ENCODE data around the gene RMI1. TPM values are rescaled to one million over a fixed set of nuclear protein-coding genes. Genes with fewer than 3 reads are reported as not detected.
"Not testable (repeated sequence)": the region's sequence is repeated elsewhere in the genome, so short reads cannot be mapped to it uniquely, and the experiment has no call there.

The RMI1 gene
- total RNA-seq, 1 donor from 2014 or later = 11.6 TPM

DNA sequence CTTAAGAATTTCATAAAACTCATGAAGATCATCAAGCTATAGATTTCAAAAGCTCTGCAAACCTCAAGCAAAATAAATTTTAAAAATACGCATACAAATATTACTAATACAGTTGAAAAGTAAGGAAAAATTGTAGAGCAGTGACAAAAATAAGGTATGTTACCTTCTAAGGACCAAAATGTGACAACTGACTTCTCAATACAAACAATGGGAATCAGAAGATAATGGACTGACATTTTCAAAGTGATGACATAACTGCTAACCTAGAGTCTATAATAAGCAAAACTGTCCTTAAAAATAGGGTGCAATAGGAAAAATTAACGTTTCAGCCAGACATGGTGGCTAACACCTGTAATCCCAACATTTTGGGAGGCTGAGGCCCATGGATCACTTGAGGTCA, 27.1 kb downstream of the RMI1 start:
- DNase-seq (ENCODE audit: low read depth) = no peak

DNA sequence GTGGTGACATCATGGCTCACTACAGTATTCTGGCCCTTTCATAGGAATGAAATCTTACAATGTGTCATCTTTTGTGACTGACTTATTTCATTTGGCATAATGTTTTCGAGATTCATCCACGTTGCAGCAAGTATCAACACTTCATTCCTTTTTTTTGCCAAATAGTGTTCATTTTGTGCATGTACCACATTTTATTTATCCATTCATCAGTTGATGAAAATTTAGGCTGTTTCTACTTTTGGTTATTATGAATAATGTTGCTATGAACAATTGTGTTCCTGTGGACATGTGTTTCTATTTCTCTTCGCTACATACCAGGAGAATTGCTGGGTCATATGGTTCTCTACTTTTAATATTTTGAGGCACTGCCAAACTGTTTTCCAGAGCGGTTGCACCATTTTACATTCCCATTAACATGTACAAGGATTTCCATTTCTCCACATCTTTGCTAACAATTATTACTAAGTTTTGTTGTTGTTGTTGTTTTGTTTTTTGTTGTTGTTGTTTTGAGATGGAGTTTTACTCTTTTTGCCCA, 43.5 kb downstream of the RMI1 start:
- no peak for DNase-seq (ENCODE audit: low read depth)

DNA sequence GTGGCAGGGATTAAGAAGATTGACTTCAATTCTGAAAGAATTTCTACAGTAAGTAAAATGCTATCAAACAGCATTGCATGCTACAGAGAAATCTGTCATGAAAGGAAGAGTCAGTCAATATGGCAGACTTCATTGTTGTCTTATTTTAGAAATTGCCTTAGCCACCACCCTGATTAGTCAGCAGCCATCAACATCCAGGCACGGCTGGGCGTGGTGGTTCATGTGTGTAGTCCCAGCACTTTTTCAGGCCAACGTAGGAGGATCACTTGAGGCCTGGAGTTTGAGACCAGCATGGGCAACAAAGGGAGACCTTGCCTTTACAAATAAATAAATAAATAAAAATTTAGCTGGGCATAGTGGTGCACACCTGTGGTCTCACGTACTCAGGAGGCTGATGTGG, 46.6 kb downstream of the RMI1 start:
- no peak for DNase-seq (ENCODE audit: low read depth)

DNA sequence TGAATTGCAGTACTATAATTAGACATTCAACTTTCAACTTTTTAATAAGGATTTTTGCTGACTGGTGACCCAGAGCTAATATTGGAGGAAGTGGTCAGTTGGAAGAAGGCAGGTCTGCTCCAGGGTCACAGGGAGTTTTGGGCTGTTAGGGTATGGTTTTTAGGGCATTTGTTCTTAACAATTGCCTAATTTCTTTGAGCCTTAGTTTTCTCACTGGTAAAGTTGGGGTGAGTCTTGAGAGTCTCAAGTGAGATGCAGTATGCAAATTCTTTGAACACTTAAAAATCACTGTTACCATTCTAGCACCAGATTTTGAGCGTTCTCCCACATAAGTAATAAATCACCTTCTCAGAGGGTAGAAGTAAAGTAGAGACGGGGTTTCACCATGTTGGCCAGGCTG, 50.9 kb downstream of the RMI1 start:
- no peak for DNase-seq (ENCODE audit: low read depth)

DNA sequence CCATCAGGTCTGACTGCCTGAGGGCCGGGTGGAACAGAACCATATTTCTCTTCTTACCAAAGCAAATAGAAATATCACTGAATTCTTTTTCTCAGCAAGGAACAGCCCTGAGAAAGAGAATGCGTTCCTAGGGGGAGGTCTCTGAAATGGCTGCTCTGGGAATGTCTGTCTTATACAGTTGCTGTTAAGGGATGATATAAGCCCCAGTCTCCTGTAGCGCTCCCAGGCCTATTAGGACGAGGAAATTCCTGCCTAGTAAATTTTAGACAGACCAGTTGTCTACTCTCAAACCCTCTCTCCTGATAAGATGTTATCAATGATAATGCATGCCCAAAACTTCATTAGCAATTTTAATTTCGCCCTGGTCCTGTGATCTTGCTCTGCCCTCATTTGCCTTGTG, 61.3 kb downstream of the RMI1 start:
- not testable (repeated sequence) for DNase-seq (ENCODE audit: low read depth)

DNA sequence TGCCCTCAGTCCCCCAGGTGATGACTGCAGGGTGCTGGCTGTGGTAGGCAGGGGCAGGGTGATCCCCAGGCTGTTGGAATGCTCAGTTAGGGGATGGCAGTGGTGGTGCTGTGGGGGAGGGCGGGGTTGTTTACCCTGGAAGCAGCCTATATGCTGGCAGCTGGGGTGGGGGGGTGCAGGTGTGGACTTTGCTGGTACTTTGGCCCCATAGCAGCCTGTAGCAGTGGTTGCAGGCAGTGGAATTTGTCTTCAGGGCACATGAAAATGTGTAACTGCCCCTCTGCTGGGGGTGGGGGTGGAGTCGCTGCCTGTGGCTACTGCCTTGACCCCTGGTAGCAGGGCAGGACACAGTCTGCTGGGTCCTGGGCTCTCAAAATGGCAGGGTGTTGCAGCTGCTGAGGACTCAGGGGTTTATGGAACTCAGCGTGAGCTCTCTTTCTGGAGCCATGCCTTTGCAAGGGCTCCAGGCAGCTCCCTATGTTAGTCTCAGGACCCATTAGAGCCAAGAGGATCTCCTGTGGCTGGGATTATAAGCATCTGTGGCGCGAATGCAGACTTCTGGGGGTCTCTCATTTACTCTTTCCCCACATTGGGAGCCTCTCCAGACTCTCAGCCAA, 65.0 kb downstream of the RMI1 start:
- DNase-seq (ENCODE audit: low read depth) = peak; percentile 16

Other genes with a start within 250 kb of the RMI1 start
- 0.52 and 4.5 TPM in 2 replicates for gene GKAP1, start 163.0 kb upstream of the RMI1 start, total RNA-seq
- 4.3 and 13.3 TPM in 2 replicates for gene KIF27, start 59.4 kb upstream of the RMI1 start, total RNA-seq
- gene HNRNPK, start 590 bp upstream of the RMI1 start, total RNA-seq = 691 and 752 TPM in 2 replicates